HG03025 (cell line): ENCODE measurements around the gene GSS.

Experiments used
- ATAC-seq: cut with Tn5 transposase; IDR thresholded peaks from one replicate; pipeline ENCODE4 v1.9.1; 2021; ENCODE audit warnings: mild to moderate bottlenecking, moderate library complexity; ENCODE audit not compliant: unreplicated experiment, low FRiP score

GSS gene

GRCh38 chr20:34880215-34880850 is 75.3 kb downstream of the GSS start:
- ATAC-seq: no peak
